ENCODE data around the gene TRIM36. TPM values are rescaled to one million over a fixed set of nuclear protein-coding genes. Genes with fewer than 3 reads are reported as not detected.

The TRIM36 gene
- total RNA-seq, 1 donor, result 0.36 TPM

DNA sequence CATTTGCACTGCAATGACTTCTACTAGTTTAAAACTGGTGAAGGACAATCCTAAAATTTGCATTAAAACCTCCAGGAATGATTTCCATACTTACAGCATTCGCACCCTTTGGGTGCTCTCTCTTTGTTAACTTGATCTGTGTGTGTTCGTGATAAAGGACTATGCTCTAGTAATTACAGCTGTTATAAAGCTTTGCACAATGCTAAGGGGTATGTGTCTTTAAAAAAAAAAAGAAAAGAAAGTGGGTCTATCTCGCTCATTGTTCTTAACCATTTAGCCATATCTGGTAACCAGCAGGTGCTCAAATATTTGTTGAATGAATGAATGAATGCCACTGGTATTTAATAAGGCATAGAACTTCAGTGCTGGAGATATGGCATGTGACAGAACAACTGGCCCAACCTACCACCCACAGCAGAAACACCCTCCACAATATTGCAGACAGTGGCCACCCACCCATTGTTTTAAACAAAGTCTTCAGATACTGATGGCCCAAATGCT, 8.7 kb downstream of the TRIM36 start:
- Histone ChIP-seq H3K4me3 (ENCODE audit: insufficient read depth, low read length) (no peak overlapping the region), H3K9me3 (ENCODE audit: low read depth, low read length) (no peaks in the 10 kb centered on the region), H3K4me1 (ENCODE audit: insufficient read depth, low read length) (no peaks in the 10 kb centered on the region), H3K36me3 (ENCODE audit: insufficient read depth, low read length) (no peaks in the 10 kb centered on the region), H3K79me2 (ENCODE audit: insufficient read depth, low read length) (no peaks in the 10 kb centered on the region), H3K4me2 (ENCODE audit: insufficient read depth, low read length) (no peak overlapping the region), H3K27me3 (ENCODE audit: insufficient read depth, low read length) (no peaks in the 10 kb centered on the region), H2AFZ (ENCODE audit: low read length) (no peak overlapping the region), H3K27ac (ENCODE audit: low read depth, low read length) (no peak overlapping the region), H4K20me1 (ENCODE audit: insufficient read depth, low read length) (no peaks in the 10 kb centered on the region)
- TF ChIP-seq, protein P1, sequence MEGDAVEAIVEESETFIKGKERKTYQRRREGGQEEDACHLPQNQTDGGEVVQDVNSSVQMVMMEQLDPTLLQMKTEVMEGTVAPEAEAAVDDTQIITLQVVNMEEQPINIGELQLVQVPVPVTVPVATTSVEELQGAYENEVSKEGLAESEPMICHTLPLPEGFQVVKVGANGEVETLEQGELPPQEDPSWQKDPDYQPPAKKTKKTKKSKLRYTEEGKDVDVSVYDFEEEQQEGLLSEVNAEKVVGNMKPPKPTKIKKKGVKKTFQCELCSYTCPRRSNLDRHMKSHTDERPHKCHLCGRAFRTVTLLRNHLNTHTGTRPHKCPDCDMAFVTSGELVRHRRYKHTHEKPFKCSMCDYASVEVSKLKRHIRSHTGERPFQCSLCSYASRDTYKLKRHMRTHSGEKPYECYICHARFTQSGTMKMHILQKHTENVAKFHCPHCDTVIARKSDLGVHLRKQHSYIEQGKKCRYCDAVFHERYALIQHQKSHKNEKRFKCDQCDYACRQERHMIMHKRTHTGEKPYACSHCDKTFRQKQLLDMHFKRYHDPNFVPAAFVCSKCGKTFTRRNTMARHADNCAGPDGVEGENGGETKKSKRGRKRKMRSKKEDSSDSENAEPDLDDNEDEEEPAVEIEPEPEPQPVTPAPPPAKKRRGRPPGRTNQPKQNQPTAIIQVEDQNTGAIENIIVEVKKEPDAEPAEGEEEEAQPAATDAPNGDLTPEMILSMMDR (IDR thresholded peaks at IDR 0.05; ENCODE audit: extremely low read depth, low read depth, low read length), result no peak
- DNase-seq (ENCODE audit: insufficient read length, low spot score, missing footprints), result no peak

DNA sequence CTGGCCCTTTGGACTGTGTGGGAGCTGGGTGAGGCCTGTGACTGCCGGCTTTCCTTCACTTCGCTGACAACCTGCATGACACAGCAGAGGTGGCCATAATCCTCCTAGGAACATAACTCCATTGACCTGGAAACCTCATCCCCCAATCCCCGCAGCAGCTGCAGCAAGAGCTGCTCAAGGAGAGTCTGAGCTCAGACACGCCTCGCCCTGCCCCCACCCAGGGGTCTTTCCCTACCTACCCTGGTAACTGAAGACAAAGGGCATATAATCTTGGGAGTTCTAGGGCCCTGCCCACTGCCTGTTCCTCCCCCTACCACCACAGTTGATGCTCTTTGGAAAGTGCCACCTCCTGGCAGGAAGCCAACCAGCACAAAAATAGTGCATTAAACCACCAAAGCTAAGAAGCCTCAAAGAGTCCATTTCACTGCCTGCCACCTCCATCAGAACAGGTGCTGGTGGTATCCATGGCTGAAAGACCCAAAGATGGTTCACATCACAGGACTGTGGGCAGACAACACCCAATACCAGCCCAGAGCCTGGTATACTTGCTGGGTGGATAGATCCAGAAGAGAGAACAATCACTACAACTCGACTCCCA, 18.4 kb downstream of the TRIM36 start:
- Histone ChIP-seq H3K79me2 (ENCODE audit: insufficient read depth, low read length) (no peaks in the 10 kb centered on the region), H3K4me1 (ENCODE audit: insufficient read depth, low read length) (no peaks in the 10 kb centered on the region), H2AFZ (ENCODE audit: low read length) (no peak overlapping the region), H3K27ac (ENCODE audit: low read depth, low read length) (no peak overlapping the region), H4K20me1 (ENCODE audit: insufficient read depth, low read length) (no peaks in the 10 kb centered on the region), H3K4me3 (ENCODE audit: insufficient read depth, low read length) (no peak overlapping the region), H3K9me3 (ENCODE audit: low read depth, low read length) (no peaks in the 10 kb centered on the region), H3K4me2 (ENCODE audit: insufficient read depth, low read length) (no peak overlapping the region), H3K36me3 (ENCODE audit: insufficient read depth, low read length) (no peaks in the 10 kb centered on the region), H3K27me3 (ENCODE audit: insufficient read depth, low read length) (no peaks in the 10 kb centered on the region)
- DNase-seq (ENCODE audit: insufficient read length, low spot score, missing footprints), result no peak
- TF ChIP-seq, protein P1 (IDR thresholded peaks at IDR 0.05; ENCODE audit: extremely low read depth, low read depth, low read length), result no peak

DNA sequence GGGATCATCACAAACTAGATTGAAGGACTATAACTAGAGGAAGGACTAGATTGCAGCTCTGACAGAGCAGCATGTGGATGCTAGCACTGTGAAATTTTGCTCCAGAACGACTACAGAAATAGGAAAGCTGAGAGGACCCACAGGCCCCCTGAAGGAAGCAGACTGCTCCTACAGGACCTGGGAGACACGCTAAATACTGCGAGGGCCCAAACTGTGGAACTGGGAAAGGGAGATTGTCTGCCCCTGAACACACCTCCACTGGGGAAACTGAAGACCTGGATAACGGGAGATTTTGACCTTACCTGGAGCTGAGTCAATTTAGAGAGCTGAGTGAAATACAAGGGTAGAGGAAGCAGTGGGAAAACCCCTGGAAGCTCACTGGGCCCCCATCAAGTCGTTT, 19.2 kb downstream of the TRIM36 start:
- TF ChIP-seq, protein P1 (IDR thresholded peaks at IDR 0.05; ENCODE audit: extremely low read depth, low read depth, low read length), result no peak
- Histone ChIP-seq H3K4me3 (ENCODE audit: insufficient read depth, low read length) (no peak overlapping the region), H3K4me1 (ENCODE audit: insufficient read depth, low read length) (no peaks in the 10 kb centered on the region), H3K27ac (ENCODE audit: low read depth, low read length) (no peak overlapping the region), H2AFZ (ENCODE audit: low read length) (no peak overlapping the region), H3K4me2 (ENCODE audit: insufficient read depth, low read length) (no peak overlapping the region), H3K79me2 (ENCODE audit: insufficient read depth, low read length) (no peaks in the 10 kb centered on the region), H3K36me3 (ENCODE audit: insufficient read depth, low read length) (no peaks in the 10 kb centered on the region), H3K27me3 (ENCODE audit: insufficient read depth, low read length) (no peaks in the 10 kb centered on the region), H3K9me3 (ENCODE audit: low read depth, low read length) (no peaks in the 10 kb centered on the region), H4K20me1 (ENCODE audit: insufficient read depth, low read length) (no peaks in the 10 kb centered on the region)
- DNase-seq (ENCODE audit: insufficient read length, low spot score, missing footprints), result no peak

DNA sequence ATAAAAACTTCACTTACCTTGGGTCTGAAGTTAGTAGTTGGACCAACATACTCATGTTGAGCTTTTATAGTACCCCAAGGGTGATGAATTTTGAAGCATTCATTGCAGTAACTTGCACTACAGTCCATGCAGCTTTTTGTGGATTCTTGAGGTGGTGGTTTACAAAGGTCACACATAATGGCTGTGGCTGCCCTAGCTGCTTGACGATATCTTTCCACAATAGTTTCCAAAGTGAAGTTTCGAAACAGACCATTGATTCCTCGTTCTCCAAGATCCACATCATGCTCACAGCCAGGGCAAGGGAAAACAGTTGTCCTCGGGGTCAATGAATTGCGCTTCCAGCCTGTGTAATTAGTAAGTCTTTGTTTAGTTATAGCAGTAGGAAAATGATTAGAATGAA, 22.7 kb downstream of the TRIM36 start:
- Histone ChIP-seq H3K79me2 (ENCODE audit: insufficient read depth, low read length) (no peaks in the 10 kb centered on the region), H2AFZ (ENCODE audit: low read length) (no peak overlapping the region), H4K20me1 (ENCODE audit: insufficient read depth, low read length) (no peaks in the 10 kb centered on the region), H3K4me3 (ENCODE audit: insufficient read depth, low read length) (no peak overlapping the region), H3K27ac (ENCODE audit: low read depth, low read length) (no peak overlapping the region), H3K4me2 (ENCODE audit: insufficient read depth, low read length) (no peak overlapping the region), H3K27me3 (ENCODE audit: insufficient read depth, low read length) (no peaks in the 10 kb centered on the region), H3K36me3 (ENCODE audit: insufficient read depth, low read length) (no peaks in the 10 kb centered on the region), H3K4me1 (ENCODE audit: insufficient read depth, low read length) (no peaks in the 10 kb centered on the region), H3K9me3 (ENCODE audit: low read depth, low read length) (no peaks in the 10 kb centered on the region)
- no peak for DNase-seq (ENCODE audit: insufficient read length, low spot score, missing footprints)
- TF ChIP-seq, protein P1 (IDR thresholded peaks at IDR 0.05; ENCODE audit: extremely low read depth, low read depth, low read length), result no peak
